Fibroblast of mammary gland (primary cell): ENCODE data around the gene MYO16.

Experiments
- DNase-seq: peaks from one replicate; pipeline ENCODE4 v3.0.0-alpha.2; 2010; ENCODE audit warnings: low read depth
- H3K4me3 ChIP-seq: 2 replicates; pipeline ENCODE4 v1.5.1; 2011; ENCODE audit warnings: low read depth, mild to moderate bottlenecking, low read length, moderate library complexity; ENCODE audit not compliant: control insufficient read depth
- TF ChIP-seq, protein P1 (sequence below): conservative IDR thresholded peaks from 2 replicates; pipeline ENCODE4 v1.5.1; 2011; ENCODE audit warnings: low read depth, low read length, inconsistent platforms; ENCODE audit not compliant: control insufficient read depth, insufficient read depth

MYO16 gene

DNA sequence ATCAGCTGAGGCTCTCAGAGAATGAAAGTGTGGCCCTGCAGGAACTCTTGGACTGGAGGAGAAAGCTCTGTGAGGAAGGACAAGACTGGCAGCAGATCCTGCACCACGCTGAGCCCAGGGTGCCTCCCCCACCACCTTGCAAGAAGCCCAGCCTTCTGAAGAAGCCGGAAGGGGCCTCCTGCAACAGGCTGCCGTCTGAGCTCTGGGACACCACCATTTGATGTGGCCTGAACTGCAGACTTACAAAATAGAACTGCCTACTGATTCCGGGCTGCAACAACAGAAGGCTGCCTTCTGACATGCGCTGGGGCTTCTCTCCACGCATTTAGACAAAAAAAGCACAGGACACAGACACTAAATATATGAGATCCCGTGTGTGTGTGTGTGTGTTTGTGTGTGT lies 577.2 kb downstream of the MYO16 start:
- TF ChIP-seq, protein P1, sequence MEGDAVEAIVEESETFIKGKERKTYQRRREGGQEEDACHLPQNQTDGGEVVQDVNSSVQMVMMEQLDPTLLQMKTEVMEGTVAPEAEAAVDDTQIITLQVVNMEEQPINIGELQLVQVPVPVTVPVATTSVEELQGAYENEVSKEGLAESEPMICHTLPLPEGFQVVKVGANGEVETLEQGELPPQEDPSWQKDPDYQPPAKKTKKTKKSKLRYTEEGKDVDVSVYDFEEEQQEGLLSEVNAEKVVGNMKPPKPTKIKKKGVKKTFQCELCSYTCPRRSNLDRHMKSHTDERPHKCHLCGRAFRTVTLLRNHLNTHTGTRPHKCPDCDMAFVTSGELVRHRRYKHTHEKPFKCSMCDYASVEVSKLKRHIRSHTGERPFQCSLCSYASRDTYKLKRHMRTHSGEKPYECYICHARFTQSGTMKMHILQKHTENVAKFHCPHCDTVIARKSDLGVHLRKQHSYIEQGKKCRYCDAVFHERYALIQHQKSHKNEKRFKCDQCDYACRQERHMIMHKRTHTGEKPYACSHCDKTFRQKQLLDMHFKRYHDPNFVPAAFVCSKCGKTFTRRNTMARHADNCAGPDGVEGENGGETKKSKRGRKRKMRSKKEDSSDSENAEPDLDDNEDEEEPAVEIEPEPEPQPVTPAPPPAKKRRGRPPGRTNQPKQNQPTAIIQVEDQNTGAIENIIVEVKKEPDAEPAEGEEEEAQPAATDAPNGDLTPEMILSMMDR: no peak
- no peak for DNase-seq
- no peak overlapping the region for H3K4me3 ChIP-seq

DNA sequence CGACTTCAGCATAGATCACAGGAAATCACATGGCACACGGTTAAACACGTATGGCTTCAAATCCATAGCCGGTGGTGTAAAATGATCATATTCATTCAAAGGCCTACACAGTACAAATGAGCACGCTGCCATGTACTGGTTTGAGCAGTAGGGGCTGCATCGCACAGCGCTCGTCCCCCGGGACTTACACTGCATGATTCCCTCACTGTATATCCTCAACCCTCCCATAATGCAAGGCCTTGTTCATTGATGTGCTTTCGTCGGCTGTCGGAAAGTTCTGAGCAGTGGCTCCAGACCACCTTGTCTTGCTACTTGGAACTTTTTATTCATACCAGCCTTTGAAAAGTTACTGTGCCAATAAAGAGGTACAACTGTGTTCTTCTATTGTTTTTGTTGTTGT lies 578.2 kb downstream of the MYO16 start:
- DNase-seq: no peak
- TF ChIP-seq, protein P1: no peak
- no peak overlapping the region for H3K4me3 ChIP-seq

DNA sequence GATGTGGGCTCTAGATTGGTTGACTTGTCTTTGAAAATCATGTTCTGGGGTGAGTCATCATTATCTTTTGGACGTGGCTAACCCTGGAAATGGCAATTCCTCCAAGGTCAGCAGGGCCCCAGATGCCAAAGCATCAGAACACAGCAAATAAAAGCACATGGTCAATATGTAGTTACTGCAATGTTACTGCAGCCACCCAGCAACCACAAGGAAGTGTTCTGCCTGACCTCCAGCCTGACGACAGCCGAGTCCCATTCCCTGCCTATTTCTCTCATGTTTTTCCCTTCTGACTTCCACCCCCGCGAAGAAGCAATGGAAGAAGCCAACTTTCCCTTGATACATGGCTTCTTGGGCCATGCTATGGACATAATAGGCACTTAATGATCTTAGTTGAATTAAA lies 579.1 kb downstream of the MYO16 start:
- DNase-seq: peak; percentile 5
- TF ChIP-seq, protein P1: no peak
- H3K4me3 ChIP-seq: no peak overlapping the region

DNA sequence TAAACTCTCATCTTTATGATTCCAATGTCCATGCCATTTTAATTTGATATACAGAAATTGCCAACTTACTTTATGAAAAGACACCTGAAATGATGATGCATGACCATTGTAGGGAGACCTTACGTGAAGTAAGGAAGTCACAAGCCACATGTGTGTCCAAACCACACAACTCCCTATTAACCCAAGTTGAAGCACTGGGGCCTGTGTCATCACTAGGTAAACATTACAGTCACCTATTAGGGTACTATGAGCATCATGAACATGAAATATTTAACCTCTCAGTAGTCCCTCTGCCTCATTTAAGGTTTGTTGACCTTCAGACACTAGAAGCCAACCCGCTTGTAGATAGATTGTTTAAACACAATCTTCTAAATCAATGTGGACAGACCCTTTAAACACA lies 580.1 kb downstream of the MYO16 start:
- DNase-seq: no peak
- H3K4me3 ChIP-seq: no peak overlapping the region
- TF ChIP-seq, protein P1: no peak

DNA sequence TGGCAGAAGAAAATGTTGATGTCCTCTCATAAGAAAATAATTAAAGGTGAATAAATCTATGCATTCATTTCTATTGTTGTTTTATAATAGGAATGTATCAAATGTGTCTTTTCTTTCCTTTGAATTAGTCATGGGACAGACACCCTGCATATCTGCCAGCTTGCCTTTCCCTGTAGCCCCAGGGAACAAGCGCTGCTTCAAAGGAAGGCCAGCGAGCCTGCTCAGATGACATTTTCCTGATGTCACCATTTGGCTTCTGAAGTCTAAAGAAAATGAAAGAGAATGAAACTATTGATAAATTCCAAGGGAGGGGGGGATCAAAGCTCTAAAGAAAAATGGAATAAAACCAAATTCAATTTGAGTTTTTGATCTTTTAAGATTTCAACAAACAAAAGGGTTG lies 582.2 kb downstream of the MYO16 start:
- no peak for DNase-seq
- no peak overlapping the region for H3K4me3 ChIP-seq
- TF ChIP-seq, protein P1: no peak

DNA sequence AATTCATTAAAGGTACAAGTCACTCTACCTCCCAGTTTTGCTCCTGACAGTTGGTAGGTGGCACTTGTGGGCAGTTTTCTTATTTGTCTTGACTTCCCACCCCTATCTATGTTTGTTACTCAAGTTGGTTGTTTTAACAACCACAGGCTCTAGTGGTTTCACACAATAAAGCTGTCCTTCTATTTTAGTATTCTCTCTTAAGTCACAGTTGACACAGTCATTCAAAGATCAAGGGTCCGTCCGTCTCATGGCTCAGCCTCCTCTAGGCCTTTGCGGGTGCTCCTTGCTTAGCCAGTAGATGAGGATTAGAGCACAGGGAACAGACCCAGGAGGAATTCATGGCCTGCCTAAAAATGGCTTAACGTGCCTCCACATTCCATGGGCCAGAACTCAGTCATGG lies 583.2 kb downstream of the MYO16 start:
- H3K4me3 ChIP-seq: no peak overlapping the region
- TF ChIP-seq, protein P1: no peak
- DNase-seq: no peak

DNA sequence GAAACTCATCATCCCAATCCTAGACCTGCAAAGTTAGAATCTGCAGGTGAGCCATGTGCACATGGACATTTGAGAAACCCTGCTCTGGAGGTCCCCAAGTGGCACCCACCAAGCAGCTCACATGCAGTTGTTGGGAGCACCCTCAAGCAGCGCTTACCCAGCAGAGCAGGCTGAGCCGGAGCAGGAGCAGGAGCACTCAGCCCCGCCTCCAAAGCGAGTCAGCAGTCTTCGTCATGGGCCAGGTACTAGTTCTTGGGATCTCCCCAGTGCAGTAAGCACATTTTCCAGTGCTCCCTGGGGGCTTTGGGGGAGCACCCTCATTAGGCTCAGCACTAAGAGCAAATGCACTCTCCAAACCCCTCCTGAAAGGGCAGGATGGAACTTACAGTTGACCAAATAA lies 584.3 kb downstream of the MYO16 start:
- DNase-seq: no peak
- TF ChIP-seq, protein P1: no peak
- H3K4me3 ChIP-seq: no peak overlapping the region
